ENCODE measurements around the gene TIAM2.
"Not testable (repeated sequence)": the region's sequence is repeated elsewhere in the genome, so short reads cannot be mapped to it uniquely, and the experiment has no call there.

The TIAM2 gene

GRCh38 chr6:154960299-154960843 is 34.7 kb upstream of the TIAM2 start:
- no peak for TF ChIP-seq CTCF (conservative IDR thresholded peaks at IDR 0.05)
- no peak overlapping the region for H3K27ac ChIP-seq

- TF ChIP-seq CTCF (conservative IDR thresholded peaks at IDR 0.05), result no peak
Measured at GRCh38 chr6:154960854-154961530, 34.1 kb upstream of the TIAM2 start.

GRCh38 chr6:154962753-154963152 is 32.4 kb upstream of the TIAM2 start:
- TF ChIP-seq CTCF (conservative IDR thresholded peaks at IDR 0.05), result no peak
- no peak overlapping the region for H3K27ac ChIP-seq

More at GRCh38 chr6:154960854-154961530, 34.1 kb upstream of the TIAM2 start:
- H3K27ac ChIP-seq, result no peak overlapping the region

GRCh38 chr6:154966065-154966770 is 28.9 kb upstream of the TIAM2 start:
- not testable (repeated sequence) for H3K27ac ChIP-seq

- no peak for TF ChIP-seq CTCF (conservative IDR thresholded peaks at IDR 0.05)
- no peak overlapping the region for H3K27ac ChIP-seq
Measured at GRCh38 chr6:154969796-154970195, 25.3 kb upstream of the TIAM2 start.

- no peak overlapping the region for H3K27ac ChIP-seq
- TF ChIP-seq CTCF (conservative IDR thresholded peaks at IDR 0.05), result no peak
Measured at GRCh38 chr6:154974485-154975149, 20.5 kb upstream of the TIAM2 start.

GRCh38 chr6:154977588-154977987 is 17.5 kb upstream of the TIAM2 start:
- no peak overlapping the region for H3K27ac ChIP-seq
- no peak for TF ChIP-seq CTCF (conservative IDR thresholded peaks at IDR 0.05)

All from VCaP (cell line).